RWPE2 (cell line): ENCODE measurements around the gene SELENOM.

Experiments
- ATAC-seq: fragments of 200-7000 bp; cut with Tn5 transposase; 3 replicates; pipeline ENCODE4 v1.9.1; 2021; ENCODE audit warnings: low read depth
- DNase-seq: peaks from one replicate; pipeline ENCODE4 v3.0.0-alpha.2; 2020; ENCODE audit warnings: low spot score
- H3K27ac ChIP-seq: fragments of 450-650 bp; 2 replicates; pipeline ENCODE4 v1.5.1; 2017; ENCODE audit warnings: mild to moderate bottlenecking; ENCODE audit not compliant: poor library complexity, severe bottlenecking
- H3K27me3 ChIP-seq: fragments of 250-450 bp; sonication (Bioruptor Pico); 2 replicates; pipeline ENCODE4 v1.5.1; 2021; ENCODE audit warnings: mild to moderate bottlenecking, moderate library complexity; ENCODE audit not compliant: insufficient read depth, poor library complexity, severe bottlenecking
- H3K36me3 ChIP-seq: fragments of 250-450 bp; sonication (Bioruptor Pico); 2 replicates; pipeline ENCODE4 v1.5.1; 2020; ENCODE audit warnings: low read depth, mild to moderate bottlenecking, moderate library complexity
- H3K4me1 ChIP-seq: fragments of 250-450 bp; sonication (Bioruptor Pico); 2 replicates; pipeline ENCODE4 v1.5.1; 2021; ENCODE audit warnings: mild to moderate bottlenecking, moderate library complexity; ENCODE audit not compliant: insufficient read depth, poor library complexity, severe bottlenecking
- H3K4me3 ChIP-seq: fragments of 250-450 bp; sonication (Bioruptor Pico); 2 replicates; pipeline ENCODE4 v1.5.1; 2021; ENCODE audit warnings: mild to moderate bottlenecking, moderate library complexity; ENCODE audit not compliant: severe bottlenecking
- H3K9me3 ChIP-seq: fragments of 250-450 bp; sonication (Bioruptor Pico); 2 replicates; pipeline ENCODE4 v1.5.1; 2021; ENCODE audit warnings: mild to moderate bottlenecking, moderate library complexity; ENCODE audit not compliant: severe bottlenecking
- CTCF ChIP-seq: fragments of 450-650 bp; IDR thresholded peaks from one replicate; pipeline ENCODE4 v1.5.1; 2017; ENCODE audit warnings: mild to moderate bottlenecking, moderate library complexity; ENCODE audit not compliant: poor library complexity, severe bottlenecking

Gene SELENOM

GRCh38 chr22:31107894-31108218 is 488 bp upstream of the SELENOM start:
- Histone ChIP-seq H3K4me1 (peaks cover 6% of the 10 kb centered on the region), H3K27me3 (no peaks in the 10 kb centered on the region), H3K36me3 (peaks cover 5% of the 10 kb centered on the region), H3K4me3 (peak overlapping the region; percentile 19), H3K9me3 (no peaks in the 10 kb centered on the region), H3K27ac (no peak overlapping the region)
- TF ChIP-seq CTCF: peak; percentile 82
- ATAC-seq (peak; percentile 6), DNase-seq (no peak)

- peak overlapping the region; percentile 37 for H3K4me3 ChIP-seq
- peak overlapping the region; percentile 7 for H3K27ac ChIP-seq
- TF ChIP-seq CTCF: no peak
- no peaks in the 10 kb centered on the region for H3K9me3 ChIP-seq
- H3K36me3 ChIP-seq: peaks cover 16% of the 10 kb centered on the region
- DNase-seq: no peak
- peaks cover 6% of the 10 kb centered on the region for H3K4me1 ChIP-seq
- ATAC-seq: no peak
- no peaks in the 10 kb centered on the region for H3K27me3 ChIP-seq
These were observed 614 bp downstream of the SELENOM start for GRCh38 chr22:31106731-31107177.

GRCh38 chr22:31106001-31106571 is 1.3 kb downstream of the SELENOM start:
- H3K36me3 ChIP-seq: peaks cover 19% of the 10 kb centered on the region
- H3K4me1 ChIP-seq: peaks cover 6% of the 10 kb centered on the region
- H3K27me3 ChIP-seq: no peaks in the 10 kb centered on the region
- peak; percentile 20 for TF ChIP-seq CTCF
- H3K9me3 ChIP-seq: no peaks in the 10 kb centered on the region
- DNase-seq: peak; percentile 54
- H3K4me3 ChIP-seq: no peak overlapping the region
- no peak overlapping the region for H3K27ac ChIP-seq
- ATAC-seq: peak; percentile 20

DNA sequence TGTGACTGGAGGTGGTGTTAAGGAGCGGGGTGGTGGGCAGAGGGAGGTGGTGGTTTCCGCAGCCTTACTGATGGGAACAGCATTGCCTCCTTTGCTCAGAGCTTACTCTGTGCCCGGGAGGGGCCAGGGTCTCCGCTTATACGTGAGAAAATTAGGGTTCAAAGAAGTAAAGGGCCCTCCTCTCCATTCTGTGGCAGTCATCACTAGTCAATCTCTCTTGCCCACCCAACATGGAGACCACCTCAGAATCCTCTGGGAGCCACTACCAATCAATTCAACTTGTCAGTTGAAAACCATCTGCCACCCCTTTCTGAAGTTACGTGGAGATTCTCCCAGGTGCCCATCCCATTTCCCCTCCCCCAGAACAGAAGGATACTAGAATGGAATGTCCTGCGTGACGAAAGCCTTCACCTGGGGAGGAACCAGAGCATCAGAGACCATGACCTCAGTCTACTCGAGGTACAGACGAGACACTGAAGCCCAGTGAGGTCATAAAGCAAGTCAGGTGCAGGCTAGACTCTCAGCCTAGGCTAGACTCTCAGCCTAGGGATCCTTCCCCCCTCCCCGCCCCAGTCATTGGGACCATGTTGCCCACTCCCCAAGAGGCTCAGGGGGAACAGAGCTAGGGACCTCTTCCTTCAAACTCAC is 2.0 kb downstream of the SELENOM start:
- Histone ChIP-seq H3K27me3 (no peaks in the 10 kb centered on the region), H3K36me3 (peaks cover 22% of the 10 kb centered on the region), H3K4me3 (no peak overlapping the region), H3K4me1 (peaks cover 6% of the 10 kb centered on the region), H3K9me3 (no peaks in the 10 kb centered on the region), H3K27ac (no peak overlapping the region)
- no peak; the same call in 2 of the 3 replicates for ATAC-seq
- TF ChIP-seq CTCF: no peak
- no peak for DNase-seq

DNA sequence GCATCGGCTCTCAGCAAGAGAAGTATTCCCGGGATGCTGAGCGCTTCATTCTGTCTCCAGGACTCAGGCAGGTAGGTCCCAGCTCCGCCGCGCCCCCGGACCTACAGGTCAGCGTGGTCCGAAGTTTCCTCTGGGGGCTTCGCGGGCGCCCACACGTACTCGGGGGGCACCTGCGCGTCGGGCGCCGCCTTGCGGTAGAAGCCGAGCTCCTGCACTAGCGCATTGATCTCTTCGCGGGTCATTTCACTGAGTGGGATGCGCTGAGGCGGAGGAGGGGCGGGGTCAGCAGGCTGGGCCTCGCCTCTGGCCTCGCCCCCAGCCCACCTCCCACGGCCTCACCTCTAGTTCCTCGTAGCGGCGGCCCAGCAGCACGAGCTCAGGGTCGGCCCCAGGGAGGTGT is 2.5 kb downstream of the SELENOM start:
- no peak overlapping the region for H3K4me3 ChIP-seq
- H3K27ac ChIP-seq: no peak overlapping the region
- no peaks in the 10 kb centered on the region for H3K9me3 ChIP-seq
- H3K4me1 ChIP-seq: peaks cover 6% of the 10 kb centered on the region
- TF ChIP-seq CTCF: no peak
- DNase-seq (peak; percentile 61), ATAC-seq (no peak)
- no peaks in the 10 kb centered on the region for H3K27me3 ChIP-seq
- H3K36me3 ChIP-seq: peaks cover 28% of the 10 kb centered on the region
